GM19463 (cell line): ENCODE results near the gene TTYH1.

Experiments used
- ATAC-seq: cut with Tn5 transposase; IDR thresholded peaks from one replicate; pipeline ENCODE4 v1.9.1; 2021; ENCODE audit warnings: mild to moderate bottlenecking, moderate library complexity; ENCODE audit not compliant: unreplicated experiment

TTYH1 gene

DNA sequence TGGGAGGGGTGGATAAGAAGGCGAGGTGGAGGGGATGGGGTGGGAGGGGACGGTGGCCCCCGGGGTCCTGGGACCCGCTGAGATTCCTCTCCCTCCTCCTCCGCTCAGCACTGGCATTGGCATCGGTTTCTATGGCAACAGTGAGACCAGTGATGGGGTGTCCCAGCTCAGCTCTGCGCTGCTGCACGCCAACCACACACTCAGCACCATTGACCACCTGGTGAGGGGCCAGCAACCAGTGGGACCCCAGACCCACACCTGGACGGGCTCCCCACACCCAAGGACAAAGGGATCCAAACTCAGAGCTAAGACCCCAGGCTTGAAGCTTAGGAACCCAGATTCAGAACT lies 5.9 kb downstream of the TTYH1 start:
- no peak for ATAC-seq

GRCh38 chr19:54421521-54421920 lies 6.3 kb downstream of the TTYH1 start:
- ATAC-seq: no peak

DNA sequence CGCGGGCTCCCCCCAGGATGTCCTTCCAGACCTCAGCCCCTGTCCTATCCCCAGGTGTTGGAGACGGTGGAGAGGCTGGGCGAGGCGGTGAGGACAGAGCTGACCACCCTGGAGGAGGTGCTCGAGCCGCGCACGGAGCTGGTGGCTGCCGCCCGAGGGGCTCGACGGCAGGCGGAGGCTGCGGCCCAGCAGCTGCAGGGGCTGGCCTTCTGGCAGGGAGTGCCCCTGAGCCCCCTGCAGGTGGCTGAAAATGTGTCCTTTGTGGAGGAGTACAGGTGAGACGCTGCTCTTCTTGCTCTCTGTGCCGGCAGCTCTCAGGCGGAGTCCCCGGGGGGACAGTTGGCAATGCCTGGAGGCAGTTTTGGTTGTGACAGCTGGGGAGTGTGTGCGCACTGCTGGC lies 6.9 kb downstream of the TTYH1 start:
- no peak for ATAC-seq

GRCh38 chr19:54424201-54424600 lies 8.9 kb downstream of the TTYH1 start:
- ATAC-seq: no peak

GRCh38 chr19:54424660-54425381 lies 9.6 kb downstream of the TTYH1 start:
- no peak for ATAC-seq

GRCh38 chr19:54425382-54425723 lies 10.1 kb downstream of the TTYH1 start:
- no peak for ATAC-seq

DNA sequence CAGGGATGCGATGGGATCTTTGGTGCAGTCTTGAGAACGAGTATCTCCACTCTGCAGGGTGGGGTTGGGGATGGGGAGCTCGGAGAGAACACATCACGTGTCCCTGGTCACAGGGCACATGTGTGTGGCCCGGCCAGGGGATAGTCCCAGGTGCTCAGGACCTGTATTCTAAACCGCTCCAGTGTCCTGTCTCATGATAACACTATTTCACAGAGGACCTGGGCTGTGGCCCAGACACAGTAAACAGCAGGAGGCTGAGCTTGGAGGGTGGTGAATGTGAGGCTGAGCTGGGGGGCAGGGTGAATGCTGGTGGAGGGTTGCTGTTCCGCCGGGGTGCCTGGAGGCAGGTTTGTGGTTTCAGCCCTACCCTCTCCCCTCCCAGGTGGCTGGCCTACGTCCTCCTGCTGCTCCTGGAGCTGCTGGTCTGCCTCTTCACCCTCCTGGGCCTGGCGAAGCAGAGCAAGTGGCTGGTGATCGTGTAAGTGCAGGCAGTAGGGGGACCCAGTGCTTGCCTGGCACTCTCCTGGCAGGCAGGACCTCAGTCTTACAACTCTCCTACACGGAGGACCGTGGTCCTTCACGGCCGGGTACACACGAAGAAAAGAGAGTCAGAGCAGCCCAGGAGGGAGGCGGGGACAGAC lies 11.1 kb downstream of the TTYH1 start:
- no peak for ATAC-seq

DNA sequence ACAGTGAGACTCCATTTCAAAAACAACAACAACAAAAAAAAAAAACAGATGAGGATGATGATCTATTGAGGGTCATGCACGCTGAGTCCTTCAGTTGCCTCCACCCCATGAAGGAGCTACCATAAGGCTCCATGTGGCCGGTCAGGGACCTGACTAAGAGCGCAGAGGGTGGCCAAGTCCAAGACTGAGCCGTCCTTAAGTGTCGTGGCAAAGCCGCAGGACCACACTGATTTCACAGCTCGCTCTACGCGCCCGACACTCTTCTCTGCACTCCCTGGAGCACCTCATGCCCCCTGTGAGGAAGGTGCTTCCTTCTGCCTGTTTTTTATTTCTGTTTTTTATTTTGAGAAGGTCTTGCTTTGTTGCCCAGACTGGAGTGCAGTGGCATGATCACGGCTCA lies 12.3 kb downstream of the TTYH1 start:
- ATAC-seq: no peak

DNA sequence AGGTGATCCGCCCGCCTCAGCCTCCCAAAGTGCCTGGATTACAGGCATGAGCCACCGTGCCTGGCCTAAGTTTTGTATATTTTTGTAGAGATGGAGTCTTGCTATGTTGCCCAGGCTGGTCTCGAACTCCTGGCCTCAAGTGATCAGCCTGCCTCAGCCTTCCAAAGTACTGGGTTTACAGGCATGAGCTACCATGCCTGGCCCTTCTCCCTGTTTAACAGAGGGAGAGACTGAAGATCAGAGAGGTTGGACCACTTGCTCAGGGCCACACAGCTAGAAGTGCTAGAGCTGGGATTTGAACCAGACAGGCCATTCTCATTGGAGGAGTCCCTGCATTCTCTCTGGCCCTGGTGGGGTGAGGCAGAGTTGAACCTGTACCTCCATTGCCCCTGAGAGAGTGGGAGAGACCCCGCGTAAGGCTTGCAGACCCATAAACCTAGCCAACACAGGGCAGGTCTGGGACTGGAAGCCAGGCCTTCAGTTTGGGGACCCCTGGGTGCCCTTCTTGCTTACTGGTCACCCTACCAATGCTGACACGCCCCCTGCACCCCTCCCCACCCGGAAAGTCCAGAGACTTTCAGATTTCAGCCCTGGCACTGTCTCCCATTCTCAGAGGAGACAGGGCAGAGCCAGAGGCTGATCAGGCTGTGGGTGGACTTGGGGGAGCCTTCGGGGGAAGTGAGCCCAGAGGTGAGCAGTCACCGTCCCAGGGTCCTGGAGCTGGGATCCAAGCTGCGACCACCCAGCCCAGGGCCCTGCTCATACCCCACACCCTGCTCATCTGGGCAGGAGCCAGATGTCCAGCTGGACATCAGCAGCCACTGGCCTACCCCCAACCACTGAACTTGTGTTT lies 13.3 kb downstream of the TTYH1 start:
- ATAC-seq: no peak

GRCh38 chr19:54429176-54429495 lies 13.9 kb downstream of the TTYH1 start:
- no peak for ATAC-seq

- no peak for ATAC-seq
Observed at GRCh38 chr19:54429545-54430227, 14.4 kb downstream of the TTYH1 start.

- no peak for ATAC-seq
Observed at GRCh38 chr19:54430306-54431254, 15.3 kb downstream of the TTYH1 start.

- ATAC-seq: no peak
Observed at GRCh38 chr19:54431255-54431838, 16.1 kb downstream of the TTYH1 start.

DNA sequence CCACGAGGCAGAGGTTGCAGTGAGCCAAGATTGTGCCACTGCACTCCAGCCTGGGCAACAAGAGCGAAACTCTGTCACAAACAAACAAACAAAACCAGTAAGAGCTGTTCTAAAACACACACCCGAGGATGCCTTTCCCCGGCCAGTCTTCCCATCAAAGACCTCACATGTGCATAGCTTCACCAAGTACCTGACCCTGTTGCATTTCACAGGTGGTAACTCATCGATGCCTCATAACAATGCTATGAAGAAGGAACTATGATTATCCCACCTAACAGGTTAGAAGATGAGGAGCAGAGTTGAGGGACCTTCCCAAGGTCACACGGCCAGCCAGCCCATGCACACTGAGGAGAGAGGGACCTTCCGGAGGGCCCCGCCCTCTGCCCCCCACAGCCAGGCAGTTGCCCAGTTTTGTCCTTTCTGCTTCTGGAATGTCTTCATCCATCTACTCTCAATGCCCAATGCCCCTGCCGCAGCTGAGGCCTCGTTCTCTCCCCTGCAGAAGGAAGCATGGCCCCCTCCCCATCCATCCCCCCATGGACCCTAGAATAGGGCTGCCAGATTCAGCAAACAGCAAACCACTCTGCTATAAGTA lies 17.0 kb downstream of the TTYH1 start:
- no peak for ATAC-seq

- no peak for ATAC-seq
Observed at GRCh38 chr19:54433697-54434096, 18.4 kb downstream of the TTYH1 start.

DNA sequence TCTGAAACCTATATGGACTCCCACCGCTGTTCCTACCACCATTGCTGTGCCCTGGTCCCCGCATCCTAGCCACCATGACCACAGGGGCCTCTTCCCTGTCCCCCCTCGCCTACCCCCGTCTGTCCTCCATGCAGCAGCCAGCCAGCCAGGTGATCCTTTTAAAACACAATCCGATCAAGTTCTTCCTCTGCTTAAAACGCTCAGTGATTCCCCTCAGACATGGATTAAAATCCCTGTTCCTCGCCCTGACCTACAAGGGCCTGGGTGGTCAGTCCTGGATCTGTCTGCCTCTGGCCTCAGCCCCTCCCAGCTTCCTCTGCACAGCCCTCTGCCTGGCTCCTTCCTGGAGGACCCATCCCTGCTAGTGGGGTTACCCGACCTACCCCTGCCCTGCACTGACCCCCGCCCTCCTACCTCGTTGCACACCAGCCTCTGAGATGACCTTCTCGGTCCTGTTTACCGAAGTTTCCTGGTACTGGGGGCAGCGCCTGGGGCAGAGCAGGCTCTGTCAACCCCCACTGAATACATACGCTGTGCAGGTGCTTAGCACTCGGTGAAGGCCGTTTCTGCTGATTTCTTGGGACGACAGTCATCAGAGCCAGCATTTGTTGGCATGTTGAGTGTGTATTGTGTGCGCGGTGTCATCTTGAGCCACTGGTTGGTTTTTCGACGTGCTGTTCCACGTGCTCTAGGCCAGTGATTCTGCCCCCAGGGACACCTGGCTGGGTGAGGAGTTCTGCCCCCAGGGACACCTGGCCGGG lies 19.0 kb downstream of the TTYH1 start:
- no peak for ATAC-seq

DNA sequence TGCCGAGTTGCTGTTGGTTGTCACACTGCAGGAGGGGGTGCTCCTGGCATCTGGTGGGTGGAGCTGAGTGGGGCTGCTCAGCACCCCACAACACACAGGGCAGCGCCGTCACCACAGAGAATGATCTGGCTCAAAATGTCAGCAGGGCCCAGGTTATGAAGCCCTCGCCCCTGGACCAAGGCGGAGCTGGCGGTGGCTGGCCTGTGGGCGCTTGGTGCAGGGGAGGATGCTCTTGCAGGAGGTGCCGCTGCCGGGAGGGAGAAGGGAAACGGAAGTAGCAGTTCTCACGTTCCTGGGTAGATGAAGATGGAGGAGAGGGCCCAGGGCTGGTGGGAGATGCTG lies 19.6 kb downstream of the TTYH1 start:
- no peak for ATAC-seq

DNA sequence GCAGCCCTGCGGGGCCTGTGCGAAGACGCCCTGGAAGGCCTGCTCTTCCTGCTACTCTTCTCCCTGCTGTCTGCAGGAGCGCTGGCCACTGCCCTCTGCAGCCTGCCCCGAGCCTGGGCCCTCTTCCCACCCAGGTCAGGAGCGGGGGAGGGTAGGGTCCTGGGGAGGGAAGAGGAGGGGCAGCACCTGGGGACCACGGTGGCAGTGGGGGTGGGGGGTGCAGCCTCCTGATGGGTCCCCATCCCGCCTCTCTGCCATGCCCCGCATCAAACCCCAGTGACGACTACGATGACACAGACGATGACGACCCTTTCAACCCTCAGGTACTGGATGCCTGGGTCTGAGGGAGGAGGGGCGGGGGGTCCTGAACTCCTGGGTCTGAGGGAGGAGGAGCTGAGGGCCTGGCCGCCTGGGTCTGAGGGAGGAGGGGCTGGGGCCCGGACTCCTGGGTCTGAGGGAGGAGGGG lies 20.3 kb downstream of the TTYH1 start:
- ATAC-seq: no peak

- no peak for ATAC-seq
Observed at GRCh38 chr19:54436031-54436523, 20.8 kb downstream of the TTYH1 start.
